H1 (cell line): ENCODE measurements around the gene TFF2.

Source experiments
- EZH2 ChIP-seq: fragments of 200-600 bp; sonication (generic); IDR thresholded peaks from 2 replicates; pipeline ENCODE4 v1.7.1; 2012; ENCODE audit warnings: low read depth, mild to moderate bottlenecking, moderate library complexity, low read length, inconsistent platforms; ENCODE audit not compliant: severe bottlenecking
- TF ChIP-seq, protein P1 (sequence below), 3 experiments: IDR thresholded peaks; 1 replicate in 2 of 3; 2 replicates in 1 of 3; pipeline versions ENCODE4 v1.5.1 to v1.6.1; 2011; ENCODE audit warnings: low read length in 3 of 3, mild to moderate bottlenecking in 3 of 3, inconsistent platforms in 2 of 3, low read depth in 1 of 3, moderate library complexity in 1 of 3; ENCODE audit not compliant: insufficient read depth in 1 of 3; ENCODE audit errors: control extremely low read depth in 1 of 3

DNA sequence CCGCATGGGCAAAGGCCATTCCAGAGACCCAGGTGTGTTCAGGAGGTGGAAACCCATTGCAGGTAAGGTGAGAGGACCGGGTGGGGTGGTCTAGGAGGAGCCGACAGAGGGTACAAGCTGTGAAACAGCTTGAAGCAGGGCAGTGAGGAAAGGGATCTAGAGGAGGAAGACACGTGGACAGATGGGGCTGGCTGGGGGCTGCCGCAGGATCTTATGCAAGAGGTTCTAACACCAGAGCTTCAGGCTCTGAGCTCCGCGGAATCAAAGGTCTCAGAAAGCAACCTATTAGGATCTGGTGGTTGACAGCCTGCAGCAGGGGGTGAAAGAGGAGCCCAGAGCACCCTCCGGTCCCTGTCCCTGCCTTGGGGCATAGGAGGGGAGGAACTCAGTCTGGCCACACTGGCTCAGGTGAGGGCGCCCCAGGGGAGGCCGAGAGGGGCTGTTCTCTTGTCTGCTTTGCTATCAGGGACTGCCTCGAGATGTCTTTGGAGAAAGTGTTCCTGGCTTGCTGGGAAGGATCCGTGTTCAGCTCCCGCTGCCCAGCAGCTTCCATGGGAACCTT, 13.6 kb upstream of the TFF2 start:
- TF ChIP-seq EZH2 = no peak
- TF ChIP-seq, protein P1, sequence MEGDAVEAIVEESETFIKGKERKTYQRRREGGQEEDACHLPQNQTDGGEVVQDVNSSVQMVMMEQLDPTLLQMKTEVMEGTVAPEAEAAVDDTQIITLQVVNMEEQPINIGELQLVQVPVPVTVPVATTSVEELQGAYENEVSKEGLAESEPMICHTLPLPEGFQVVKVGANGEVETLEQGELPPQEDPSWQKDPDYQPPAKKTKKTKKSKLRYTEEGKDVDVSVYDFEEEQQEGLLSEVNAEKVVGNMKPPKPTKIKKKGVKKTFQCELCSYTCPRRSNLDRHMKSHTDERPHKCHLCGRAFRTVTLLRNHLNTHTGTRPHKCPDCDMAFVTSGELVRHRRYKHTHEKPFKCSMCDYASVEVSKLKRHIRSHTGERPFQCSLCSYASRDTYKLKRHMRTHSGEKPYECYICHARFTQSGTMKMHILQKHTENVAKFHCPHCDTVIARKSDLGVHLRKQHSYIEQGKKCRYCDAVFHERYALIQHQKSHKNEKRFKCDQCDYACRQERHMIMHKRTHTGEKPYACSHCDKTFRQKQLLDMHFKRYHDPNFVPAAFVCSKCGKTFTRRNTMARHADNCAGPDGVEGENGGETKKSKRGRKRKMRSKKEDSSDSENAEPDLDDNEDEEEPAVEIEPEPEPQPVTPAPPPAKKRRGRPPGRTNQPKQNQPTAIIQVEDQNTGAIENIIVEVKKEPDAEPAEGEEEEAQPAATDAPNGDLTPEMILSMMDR (IDR thresholded peaks at IDR 0.05; ENCODE audit: control extremely low read depth in 1 of 3, insufficient read depth in 1 of 3, low read depth in 1 of 3, low read length in 3 of 3) = no peak
